VCaP (cell line): ENCODE data around the gene MYRIP.

Source experiments
- H3K27ac ChIP-seq: fragments of 450-650 bp; 2 replicates; pipeline ENCODE4 v1.5.1; 2017
- CTCF ChIP-seq: fragments of 450-650 bp; conservative IDR thresholded peaks from 2 replicates; pipeline ENCODE4 v1.5.1; 2017; ENCODE audit warnings: mild to moderate bottlenecking, moderate library complexity

MYRIP gene

DNA sequence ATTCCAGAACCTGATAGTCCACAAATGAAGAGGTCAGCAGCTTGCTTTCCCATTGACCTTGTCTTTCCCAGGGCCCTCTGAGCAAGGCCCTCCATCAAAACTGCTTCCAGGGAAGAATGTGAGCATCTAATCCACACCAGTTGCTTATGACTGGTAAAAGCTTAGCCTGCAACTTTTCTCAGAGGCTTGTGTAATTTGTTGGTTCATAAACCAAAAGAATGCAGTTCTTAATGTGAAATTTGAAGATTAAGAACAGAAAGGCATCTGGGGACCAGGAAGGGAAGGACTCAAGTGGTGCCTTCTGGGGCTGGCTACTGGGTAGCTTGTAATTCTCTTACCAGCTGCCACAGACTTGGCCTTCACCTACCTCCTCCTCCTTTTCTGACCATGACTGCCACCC is 439.2 kb downstream of the MYRIP start:
- no peak overlapping the region for H3K27ac ChIP-seq
- no peak for TF ChIP-seq CTCF

DNA sequence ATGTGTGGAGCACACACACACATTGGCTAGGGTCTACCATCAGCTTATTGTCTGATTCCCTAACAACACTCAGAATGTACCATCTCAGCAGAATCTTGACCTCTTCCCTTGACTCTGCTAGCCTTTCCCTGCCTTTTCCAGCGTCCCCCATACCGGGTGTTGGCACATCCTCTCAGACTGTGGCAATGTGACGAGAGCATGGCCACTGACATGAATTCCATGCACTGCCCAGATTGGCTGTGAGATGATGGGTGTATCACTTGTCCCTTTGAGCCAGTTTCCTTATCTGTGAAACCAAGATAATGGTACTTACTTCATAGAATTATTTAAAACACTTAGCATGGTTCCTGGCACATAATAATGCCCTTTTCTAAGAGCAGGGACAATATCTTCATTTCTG is 439.8 kb downstream of the MYRIP start:
- H3K27ac ChIP-seq, result no peak overlapping the region
- no peak for TF ChIP-seq CTCF

DNA sequence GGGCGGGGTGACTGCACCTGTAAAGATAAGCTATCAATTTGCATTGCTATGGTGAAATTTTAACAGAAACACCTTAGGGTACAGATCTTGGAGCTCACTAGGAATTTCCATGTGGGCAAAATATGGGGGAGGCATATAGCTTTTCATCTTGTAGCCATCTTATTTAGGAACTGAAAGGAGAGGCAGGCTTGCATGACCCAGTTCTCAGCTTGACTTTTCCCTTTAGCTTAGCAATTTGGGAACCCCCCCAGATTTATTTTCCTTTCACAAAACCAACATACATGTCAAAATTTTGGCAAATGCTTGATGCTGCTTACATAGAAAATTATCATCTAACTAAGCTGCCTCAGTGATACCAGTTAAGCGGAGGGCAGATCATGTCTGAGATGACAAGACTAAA is 445.1 kb downstream of the MYRIP start:
- H3K27ac ChIP-seq, result no peak overlapping the region
- TF ChIP-seq CTCF, result no peak

GRCh38 chr3:40254891-40255290 is 445.5 kb downstream of the MYRIP start:
- H3K27ac ChIP-seq, result peak overlapping the region; percentile 5
- TF ChIP-seq CTCF, result no peak

DNA sequence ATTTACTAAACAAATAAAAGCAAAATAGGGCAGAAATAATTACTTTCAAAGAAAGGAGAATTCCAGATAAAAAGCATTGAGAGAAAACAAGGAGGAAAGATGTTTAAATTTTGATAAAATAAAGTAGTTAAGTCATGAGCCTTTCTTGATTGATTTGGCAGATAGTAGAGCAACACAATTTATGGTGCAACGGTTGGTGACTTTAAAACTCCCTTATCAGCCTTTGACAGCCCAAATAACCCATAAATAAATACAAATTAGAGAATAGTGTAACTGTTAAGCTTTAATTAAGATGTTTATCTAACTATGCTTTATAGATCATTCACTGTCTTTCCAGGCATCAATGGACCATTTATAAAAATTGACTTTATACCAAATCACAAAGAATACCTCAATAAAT is 446.1 kb downstream of the MYRIP start:
- peak overlapping the region; percentile 5 for H3K27ac ChIP-seq
- TF ChIP-seq CTCF, result no peak

- H3K27ac ChIP-seq, result no peak overlapping the region
- no peak for TF ChIP-seq CTCF
Measured at GRCh38 chr3:40258064-40258463, 448.7 kb downstream of the MYRIP start.

GRCh38 chr3:40258555-40258954 is 449.1 kb downstream of the MYRIP start:
- H3K27ac ChIP-seq, result no peak overlapping the region
- TF ChIP-seq CTCF, result no peak; the same call in 1 of the 2 replicates

DNA sequence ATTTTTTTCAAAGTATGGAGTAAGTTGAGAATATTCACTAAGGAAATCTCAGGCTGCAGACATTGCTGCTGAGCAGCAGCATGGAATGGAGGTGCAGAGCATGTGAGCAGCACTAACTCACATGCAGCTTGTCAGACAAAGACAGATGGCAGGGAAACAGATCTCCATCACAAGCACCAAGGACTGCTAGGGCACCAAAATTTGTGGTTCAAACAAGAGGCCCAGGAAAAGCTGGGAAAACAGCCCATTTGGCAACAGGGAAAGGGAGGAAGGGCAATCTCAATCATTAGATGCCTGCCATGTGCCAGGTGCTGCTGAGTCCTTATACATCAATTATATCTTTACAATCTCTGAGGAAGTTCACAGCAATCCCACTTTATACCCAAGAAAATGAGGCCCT is 452.9 kb downstream of the MYRIP start:
- peak overlapping the region; percentile 71 for H3K27ac ChIP-seq
- no peak for TF ChIP-seq CTCF
